Stimulated activated CD8-positive, alpha-beta memory T cell treated with anti-CD3 and anti-CD28 coated beads, Interleukin-4, amount 100 ng/mL, for 24 hours (primary cell): ENCODE results near the gene DOCK10.
"Not testable (repeated sequence)": the region's sequence is repeated elsewhere in the genome, so short reads cannot be mapped to it uniquely, and the experiment has no call there.

ENCODE experiments used
- DNase-seq: peaks from one replicate; pipeline ENCODE4 v3.0.0-alpha.2; 2020; ENCODE audit warnings: low read depth

The DOCK10 gene

GRCh38 chr2:225041851-225042799 lies at the start of gene DOCK10:
Gene DOCK10, minus strand, starts transcription at chr2:225042468. Its CDS starts 94 bp downstream, at chr2:225042374.
- peak; percentile 57 for DNase-seq

GRCh38 chr2:225091336-225091735 lies 49.1 kb upstream of the DOCK10 start:
- no peak for DNase-seq

GRCh38 chr2:225090746-225091145 lies 48.5 kb upstream of the DOCK10 start:
- no peak for DNase-seq

- no peak for DNase-seq
These were observed 44.6 kb upstream of the DOCK10 start for GRCh38 chr2:225086915-225087314.

- DNase-seq = no peak
These were observed 44.2 kb upstream of the DOCK10 start for GRCh38 chr2:225086439-225086838.

GRCh38 chr2:225083276-225083675 lies 41.0 kb upstream of the DOCK10 start:
- DNase-seq = no peak

- DNase-seq = no peak
These were observed 33.9 kb upstream of the DOCK10 start for GRCh38 chr2:225076125-225076524.

GRCh38 chr2:225074919-225075681 lies 32.8 kb upstream of the DOCK10 start:
- no peak for DNase-seq

- no peak for DNase-seq
These were observed 32.1 kb upstream of the DOCK10 start for GRCh38 chr2:225074366-225074765.

GRCh38 chr2:225073198-225073597 lies 30.9 kb upstream of the DOCK10 start:
- no peak for DNase-seq

GRCh38 chr2:225072444-225072843 lies 30.2 kb upstream of the DOCK10 start:
- no peak for DNase-seq

- DNase-seq = no peak
These were observed 28.5 kb upstream of the DOCK10 start for GRCh38 chr2:225070811-225071210.

- no peak for DNase-seq
These were observed 27.7 kb upstream of the DOCK10 start for GRCh38 chr2:225069966-225070365.

- no peak for DNase-seq
These were observed 27.2 kb upstream of the DOCK10 start for GRCh38 chr2:225069477-225069876.

GRCh38 chr2:225065882-225066281 lies 23.6 kb upstream of the DOCK10 start:
- DNase-seq = no peak

- no peak for DNase-seq
These were observed 22.7 kb upstream of the DOCK10 start for GRCh38 chr2:225064928-225065327.

GRCh38 chr2:225064362-225064761 lies 22.1 kb upstream of the DOCK10 start:
- DNase-seq = no peak

- DNase-seq = no peak
These were observed 14.2 kb upstream of the DOCK10 start for GRCh38 chr2:225056330-225057073.

- DNase-seq = no peak
These were observed 13.4 kb upstream of the DOCK10 start for GRCh38 chr2:225055714-225056113.

- DNase-seq = no peak
These were observed 10.4 kb upstream of the DOCK10 start for GRCh38 chr2:225052703-225053102.

GRCh38 chr2:225047502-225047901 lies 5.2 kb upstream of the DOCK10 start:
- DNase-seq = not testable (repeated sequence)

GRCh38 chr2:225042800-225043167 lies 516 bp upstream of the DOCK10 start:
- no peak for DNase-seq
